Fibroblast of peridontal ligament (primary cell): ENCODE measurements around the gene DLG5.
A peak's percentile ranks its signal among the peaks of the same experiment; 100 is the strongest.

Experiments used
- DNase-seq: peaks from one replicate; pipeline ENCODE4 v3.0.0-alpha.2; 2010; ENCODE audit errors: extremely low read depth

DLG5 gene

GRCh38 chr10:77912576-77912975 lies 14.0 kb downstream of the DLG5 start:
- DNase-seq = no peak

- no peak for DNase-seq
Measured at GRCh38 chr10:77911535-77912123, 14.9 kb downstream of the DLG5 start.

GRCh38 chr10:77910524-77911145 lies 15.9 kb downstream of the DLG5 start:
- DNase-seq = peak; percentile 54

- DNase-seq = peak; percentile 55
Measured at GRCh38 chr10:77909749-77910375, 16.7 kb downstream of the DLG5 start.

GRCh38 chr10:77909021-77909748 lies 17.4 kb downstream of the DLG5 start:
- DNase-seq = no peak

- no peak for DNase-seq
Measured at GRCh38 chr10:77907900-77908717, 18.4 kb downstream of the DLG5 start.

GRCh38 chr10:77907462-77907861 lies 19.1 kb downstream of the DLG5 start:
- no peak for DNase-seq

GRCh38 chr10:77906951-77907421 lies 19.6 kb downstream of the DLG5 start:
- no peak for DNase-seq

GRCh38 chr10:77905781-77906180 lies 20.8 kb downstream of the DLG5 start:
- no peak for DNase-seq

GRCh38 chr10:77905086-77905748 lies 21.3 kb downstream of the DLG5 start:
- DNase-seq = no peak

- DNase-seq = no peak
Measured at GRCh38 chr10:77904100-77904840, 22.3 kb downstream of the DLG5 start.

- DNase-seq = no peak
Measured at GRCh38 chr10:77902159-77902558, 24.4 kb downstream of the DLG5 start.

GRCh38 chr10:77901743-77902142 lies 24.8 kb downstream of the DLG5 start:
- DNase-seq = no peak

- no peak for DNase-seq
Measured at GRCh38 chr10:77899690-77900089, 26.9 kb downstream of the DLG5 start.

- DNase-seq = peak; percentile 71
Measured at GRCh38 chr10:77899080-77899477, 27.5 kb downstream of the DLG5 start.

- DNase-seq = no peak
Measured at GRCh38 chr10:77898323-77899079, 28.1 kb downstream of the DLG5 start.

- no peak for DNase-seq
Measured at GRCh38 chr10:77896058-77896457, 30.5 kb downstream of the DLG5 start.

- no peak for DNase-seq
Measured at GRCh38 chr10:77894058-77894457, 32.5 kb downstream of the DLG5 start.

- no peak for DNase-seq
Measured at GRCh38 chr10:77893386-77893785, 33.2 kb downstream of the DLG5 start.

- no peak for DNase-seq
Measured at GRCh38 chr10:77892761-77893160, 33.8 kb downstream of the DLG5 start.
